ENCODE measurements around the gene APPL2. TPM values are rescaled to one million over a fixed set of nuclear protein-coding genes. Genes with fewer than 3 reads are reported as not detected.

The APPL2 gene
- polyA plus RNA-seq, 3 donors = 6.4 to 19.8 (median 9.0) TPM

DNA sequence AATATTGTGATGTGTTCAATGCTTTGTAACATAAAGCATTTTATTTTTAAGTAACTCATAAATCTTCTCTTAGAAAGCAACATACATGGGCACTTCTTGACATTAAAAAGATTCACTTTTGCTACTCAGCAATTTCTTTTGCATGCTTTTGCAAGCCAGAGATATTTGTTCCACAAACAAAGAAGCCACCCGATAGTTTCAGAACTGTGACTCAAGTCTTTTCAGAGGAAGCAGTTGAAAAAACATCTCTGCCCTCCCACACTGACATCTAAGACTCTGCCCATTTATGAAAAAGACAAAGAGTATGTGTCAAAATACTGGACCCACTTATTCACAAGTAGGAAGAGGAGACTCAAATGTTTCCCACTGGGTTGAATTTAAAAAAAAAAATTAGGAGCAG is 7.5 kb downstream of the APPL2 start:
- no peak overlapping the region for H3K27ac Mint-ChIP-seq
- no peak overlapping the region for H3K4me3 Mint-ChIP-seq
- H3K36me3 Mint-ChIP-seq = peaks cover 47% of the 10 kb centered on the region in 2 donors
- intact Hi-C loops (cut with micrococcal nuclease) = no loop called here
- Histone ChIP-seq H3K27ac (ENCODE audit: low read depth in 1 of 2, low read length in 2 of 2) (no peak overlapping the region), H4K20me1 (ENCODE audit: insufficient read depth, low read length) (peaks cover 47% of the 10 kb centered on the region), H3K27me3 (ENCODE audit: control insufficient read depth in 2 of 2, insufficient read depth in 2 of 2, low read length in 2 of 2) (no peaks in the 10 kb centered on the region), H3K4me3 (replicated peaks in 1 of 3; ENCODE audit: low read depth in 2 of 3, low read length in 3 of 3) (no peak overlapping the region), H3K4me1 (ENCODE audit: control insufficient read depth in 1 of 2, insufficient read depth in 2 of 2, low read length in 2 of 2) (peaks cover 10 to 13% of the 10 kb centered on the region in 2 donors), H3K9ac (ENCODE audit: insufficient read depth, low read length, poor library complexity, severe bottlenecking) (no peak overlapping the region), H3K9me3 (replicated peaks in 1 of 2; ENCODE audit: control insufficient read depth in 1 of 2, insufficient read depth in 1 of 2, low read length in 2 of 2) (no peaks in the 10 kb centered on the region), H3K4me2 (replicated peaks; ENCODE audit: extremely low read depth, low read length, poor library complexity, severe bottlenecking) (no peak overlapping the region), H3K36me3 (replicated peaks in 1 of 2; ENCODE audit: control insufficient read depth in 1 of 2, insufficient read depth in 2 of 2, low read length in 2 of 2) (peaks cover 13 to 51% of the 10 kb centered on the region in 2 donors), H2AFZ (ENCODE audit: insufficient read depth, low read depth, low read length, poor library complexity, severe bottlenecking) (no peak overlapping the region), H3K79me2 (ENCODE audit: insufficient read depth, low read length) (peaks cover 14% of the 10 kb centered on the region)
- H3K9me3 Mint-ChIP-seq = no peaks in the 10 kb centered on the region
- 0% methylated on average over 1 of the region's 1 CpG for WGBS (ENCODE audit: insufficient coverage)
- DNase-seq = no peak
- peaks cover 30% of the 10 kb centered on the region for H3K4me1 Mint-ChIP-seq
- TF ChIP-seq, protein P1, sequence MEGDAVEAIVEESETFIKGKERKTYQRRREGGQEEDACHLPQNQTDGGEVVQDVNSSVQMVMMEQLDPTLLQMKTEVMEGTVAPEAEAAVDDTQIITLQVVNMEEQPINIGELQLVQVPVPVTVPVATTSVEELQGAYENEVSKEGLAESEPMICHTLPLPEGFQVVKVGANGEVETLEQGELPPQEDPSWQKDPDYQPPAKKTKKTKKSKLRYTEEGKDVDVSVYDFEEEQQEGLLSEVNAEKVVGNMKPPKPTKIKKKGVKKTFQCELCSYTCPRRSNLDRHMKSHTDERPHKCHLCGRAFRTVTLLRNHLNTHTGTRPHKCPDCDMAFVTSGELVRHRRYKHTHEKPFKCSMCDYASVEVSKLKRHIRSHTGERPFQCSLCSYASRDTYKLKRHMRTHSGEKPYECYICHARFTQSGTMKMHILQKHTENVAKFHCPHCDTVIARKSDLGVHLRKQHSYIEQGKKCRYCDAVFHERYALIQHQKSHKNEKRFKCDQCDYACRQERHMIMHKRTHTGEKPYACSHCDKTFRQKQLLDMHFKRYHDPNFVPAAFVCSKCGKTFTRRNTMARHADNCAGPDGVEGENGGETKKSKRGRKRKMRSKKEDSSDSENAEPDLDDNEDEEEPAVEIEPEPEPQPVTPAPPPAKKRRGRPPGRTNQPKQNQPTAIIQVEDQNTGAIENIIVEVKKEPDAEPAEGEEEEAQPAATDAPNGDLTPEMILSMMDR (IDR thresholded peaks at IDR 0.05) = no peak
- no peaks in the 10 kb centered on the region for H3K27me3 Mint-ChIP-seq (ENCODE audit: low read depth in 3 of 3)

GRCh38 chr12:105227879-105228278 is 8.1 kb downstream of the APPL2 start:
- TF ChIP-seq, protein P1 (IDR thresholded peaks at IDR 0.05) = no peak
- H3K4me3 Mint-ChIP-seq = no peak overlapping the region
- H3K36me3 Mint-ChIP-seq = peaks cover 51% of the 10 kb centered on the region in 2 donors
- no peak for DNase-seq
- Histone ChIP-seq H3K4me2 (replicated peaks; ENCODE audit: extremely low read depth, low read length, poor library complexity, severe bottlenecking) (no peak overlapping the region), H4K20me1 (ENCODE audit: insufficient read depth, low read length) (peaks cover 48% of the 10 kb centered on the region), H3K36me3 (replicated peaks in 1 of 2; ENCODE audit: control insufficient read depth in 1 of 2, insufficient read depth in 2 of 2, low read length in 2 of 2) (peaks cover 13 to 53% of the 10 kb centered on the region in 2 donors), H3K9ac (ENCODE audit: insufficient read depth, low read length, poor library complexity, severe bottlenecking) (no peak overlapping the region), H2AFZ (ENCODE audit: insufficient read depth, low read depth, low read length, poor library complexity, severe bottlenecking) (no peak overlapping the region), H3K9me3 (replicated peaks in 1 of 2; ENCODE audit: control insufficient read depth in 1 of 2, insufficient read depth in 1 of 2, low read length in 2 of 2) (no peaks in the 10 kb centered on the region), H3K27me3 (ENCODE audit: control insufficient read depth in 2 of 2, insufficient read depth in 2 of 2, low read length in 2 of 2) (no peaks in the 10 kb centered on the region), H3K4me3 (replicated peaks in 1 of 3; ENCODE audit: low read depth in 2 of 3, low read length in 3 of 3) (no peak overlapping the region), H3K4me1 (ENCODE audit: control insufficient read depth in 1 of 2, insufficient read depth in 2 of 2, low read length in 2 of 2) (peaks cover 16 to 19% of the 10 kb centered on the region in 2 donors), H3K27ac (ENCODE audit: low read depth in 1 of 2, low read length in 2 of 2) (no peak overlapping the region), H3K79me2 (ENCODE audit: insufficient read depth, low read length) (peaks cover 14% of the 10 kb centered on the region)
- H3K27me3 Mint-ChIP-seq (ENCODE audit: low read depth in 3 of 3) = peaks cover 0 to under 1% (median 0%) of the 10 kb centered on the region in 3 donors
- no peak overlapping the region for H3K27ac Mint-ChIP-seq
- WGBS (ENCODE audit: insufficient coverage) = 100% methylated on average over 1 of the region's 3 CpGs
- H3K4me1 Mint-ChIP-seq = peaks cover 36% of the 10 kb centered on the region
- H3K9me3 Mint-ChIP-seq = no peaks in the 10 kb centered on the region
- intact Hi-C loops (cut with micrococcal nuclease) = no loop called here
